Epidermal melanocyte (primary cell): ENCODE results near the gene DSC2.
"Not testable (repeated sequence)": the region's sequence is repeated elsewhere in the genome, so short reads cannot be mapped to it uniquely, and the experiment has no call there.

Source experiments
- DNase-seq: peaks from one replicate; pipeline ENCODE4 v3.0.0; 2011; ENCODE audit warnings: low spot score; ENCODE audit not compliant: insufficient read length

The DSC2 gene

DNA sequence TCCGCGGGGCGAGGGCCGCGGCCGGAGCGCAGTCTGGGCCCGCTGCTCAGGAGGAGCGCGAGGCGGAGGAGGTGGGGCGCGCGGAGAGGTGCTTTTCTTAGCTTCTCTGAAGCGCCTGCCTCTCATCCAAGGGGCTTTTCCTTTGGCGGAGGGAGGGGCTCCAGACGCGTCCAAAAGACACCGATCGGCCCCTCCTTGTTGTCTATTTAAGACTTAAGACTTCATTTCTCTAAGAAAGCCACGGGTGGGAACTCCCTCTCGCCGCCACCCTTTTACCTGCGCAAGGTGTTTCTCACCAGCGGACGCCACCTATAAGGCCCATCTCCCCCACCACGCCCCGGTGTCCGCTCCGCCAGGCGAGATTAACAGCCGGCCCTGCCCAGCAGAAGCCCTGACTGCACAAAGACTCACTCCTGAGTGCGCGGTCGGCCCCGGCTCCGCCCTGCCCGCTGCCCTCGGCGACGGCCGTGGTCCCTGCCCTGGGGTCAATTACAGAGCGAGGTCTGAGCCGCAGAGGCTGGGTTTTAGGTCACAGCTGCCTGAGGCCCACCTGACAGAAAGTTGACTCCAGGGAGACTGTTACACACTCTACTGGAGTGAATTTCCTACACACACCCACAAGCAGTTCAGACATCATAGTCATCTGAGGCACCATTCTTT lies at the start of gene DSC2:
TSS of gene DSC2 (minus strand) at position 397 of the 660 bp plus-strand sequence. CDS start 450 bp downstream, outside the sequence.
- DNase-seq: no peak

DNA sequence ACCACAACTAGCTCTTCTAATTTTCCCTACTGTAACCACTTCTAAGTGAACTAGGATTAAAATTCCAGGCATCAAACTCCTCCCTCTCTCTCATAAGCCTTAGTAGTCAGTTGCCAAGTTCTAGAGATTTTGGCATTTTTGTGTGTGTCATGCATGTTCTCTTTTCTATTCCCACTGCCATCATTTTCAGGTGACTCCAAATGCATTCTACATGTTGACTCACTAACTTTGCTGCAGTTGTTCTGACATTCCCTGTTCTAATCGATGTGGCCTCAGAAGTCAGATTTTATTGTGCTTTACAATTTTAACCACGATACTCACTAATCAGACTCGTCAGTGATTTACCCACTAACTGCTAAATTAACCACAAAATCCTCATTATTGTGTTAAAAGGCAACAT lies 47.1 kb upstream of the DSC2 start:
- no peak for DNase-seq

DNA sequence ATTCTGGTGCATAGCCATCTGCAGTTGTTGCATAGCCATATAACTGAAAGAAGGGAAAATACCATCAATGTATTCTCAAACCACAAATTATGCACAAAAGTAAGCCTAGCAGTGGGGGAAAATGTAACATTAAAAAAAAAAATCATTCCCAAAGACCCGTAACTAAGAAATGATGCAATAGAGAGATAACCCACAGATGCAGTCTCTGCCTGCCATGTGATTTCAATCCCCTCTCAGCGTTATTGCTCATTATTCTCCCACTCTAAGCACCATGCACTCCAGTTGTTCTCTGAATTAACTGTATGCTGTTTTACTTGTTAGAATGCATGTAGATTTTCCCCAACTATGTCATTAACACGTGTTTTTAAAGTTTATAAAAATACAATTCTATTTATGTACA lies 46.4 kb upstream of the DSC2 start:
- DNase-seq: no peak

DNA sequence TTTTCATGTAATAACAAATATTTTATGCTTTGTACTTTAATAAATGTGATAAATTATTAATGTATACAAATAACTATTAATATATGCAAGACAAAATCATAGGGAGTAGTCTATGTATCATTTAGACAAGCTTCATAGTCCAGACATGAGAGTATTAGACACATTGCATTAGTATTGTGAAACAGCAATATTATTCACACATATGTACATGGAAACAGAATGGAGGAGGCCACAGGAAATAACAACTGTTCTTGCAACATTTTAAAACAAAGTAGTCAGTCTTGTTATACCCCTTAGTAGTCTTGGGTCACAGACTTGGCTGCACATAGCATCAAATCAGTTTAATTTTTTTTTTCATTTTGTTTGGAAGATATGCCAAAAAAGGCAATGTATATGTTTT lies 44.6 kb upstream of the DSC2 start:
- no peak for DNase-seq

DNA sequence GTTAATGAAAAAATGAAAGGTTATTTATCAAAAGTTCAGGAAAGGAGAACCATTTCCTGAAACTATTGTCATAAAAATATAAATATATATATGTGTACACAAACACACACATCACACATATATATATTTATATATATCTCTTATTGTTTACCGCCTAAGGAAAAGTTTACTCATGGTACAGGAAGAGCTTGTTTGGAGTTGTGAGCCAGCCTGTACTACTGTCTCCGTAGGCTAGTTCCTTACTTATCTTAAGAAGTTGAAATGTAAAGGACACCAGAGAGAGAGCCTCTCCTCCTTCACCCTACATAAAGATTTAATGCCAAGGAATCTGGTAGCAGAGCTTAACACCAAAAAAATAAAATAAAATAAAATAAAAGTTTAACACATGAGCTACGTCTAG lies 40.8 kb upstream of the DSC2 start:
- DNase-seq: no peak

DNA sequence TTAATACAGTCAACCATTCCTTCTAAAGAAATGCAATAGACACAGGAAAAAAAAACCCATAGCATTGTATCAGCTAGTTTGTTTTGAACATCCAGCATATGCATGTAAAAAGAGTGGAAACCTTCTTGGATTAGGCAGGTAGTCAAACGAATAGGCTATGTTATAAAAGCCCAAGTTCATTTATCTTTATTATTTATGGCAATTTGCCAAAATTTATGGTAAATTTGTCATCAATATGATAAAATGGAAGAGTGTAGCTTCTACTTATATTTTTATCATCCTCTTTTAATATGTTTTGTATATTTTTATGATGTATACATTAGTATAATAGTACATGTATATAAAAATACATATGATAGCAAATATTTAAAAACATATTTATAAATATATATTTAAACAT lies 36.5 kb upstream of the DSC2 start:
- no peak for DNase-seq

DNA sequence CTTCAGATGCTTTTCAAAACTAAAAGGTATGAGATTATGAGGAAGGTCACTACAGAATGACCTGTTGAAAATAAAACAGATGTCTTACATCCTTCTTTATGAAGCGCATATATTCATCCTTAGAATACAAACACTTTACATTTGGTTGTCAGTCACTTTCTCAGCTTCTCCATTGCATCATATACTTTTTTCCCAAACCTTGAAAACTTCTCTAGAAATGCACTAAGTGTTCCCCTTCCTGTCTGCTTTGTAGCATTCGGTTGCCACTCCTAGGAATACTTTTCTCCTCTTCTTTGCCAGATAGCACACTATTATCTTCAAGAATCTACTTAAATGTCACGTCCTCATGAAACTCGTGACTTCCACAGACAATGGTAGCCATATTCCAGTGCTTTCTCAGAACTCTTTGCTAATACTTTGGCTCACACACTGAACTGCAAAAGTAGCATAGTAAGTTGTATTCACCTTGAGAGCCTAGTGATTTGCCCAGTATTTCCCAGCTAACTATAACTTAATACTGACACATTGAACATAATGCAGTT lies 32.8 kb upstream of the DSC2 start:
- DNase-seq: no peak

DNA sequence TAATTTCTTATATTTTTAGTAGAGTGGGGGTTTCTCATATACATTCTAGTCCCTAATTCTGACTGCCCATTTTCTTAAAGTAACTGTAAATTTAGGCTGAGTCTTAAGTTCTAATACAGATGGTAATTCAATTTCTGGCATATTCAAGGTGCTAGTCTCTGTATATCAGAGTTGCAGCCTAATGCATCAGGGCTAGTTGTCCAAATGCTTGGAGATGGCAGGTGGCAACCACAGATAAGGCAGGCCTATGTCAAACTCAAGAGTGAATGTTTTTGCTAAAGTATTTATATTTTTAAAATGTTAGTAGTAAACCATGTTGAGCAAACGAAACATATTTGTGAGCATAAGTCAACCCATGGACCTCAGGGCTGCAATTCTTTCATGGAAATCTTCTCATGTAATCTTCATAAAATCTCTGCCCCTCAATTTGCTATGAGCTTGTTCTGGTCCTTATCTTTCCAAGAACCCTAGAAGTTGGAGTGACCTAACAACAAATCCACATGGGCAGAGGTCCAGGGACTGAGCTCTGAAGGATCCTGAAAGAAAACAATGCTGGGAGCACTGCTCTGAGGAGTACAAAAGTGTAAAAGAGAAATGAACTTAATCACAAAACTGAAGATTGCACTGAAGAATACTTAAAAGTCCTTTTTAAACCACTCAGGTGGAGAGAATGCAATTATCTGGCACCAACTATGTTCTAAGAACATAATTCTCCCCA lies 27.3 kb upstream of the DSC2 start:
- no peak for DNase-seq

DNA sequence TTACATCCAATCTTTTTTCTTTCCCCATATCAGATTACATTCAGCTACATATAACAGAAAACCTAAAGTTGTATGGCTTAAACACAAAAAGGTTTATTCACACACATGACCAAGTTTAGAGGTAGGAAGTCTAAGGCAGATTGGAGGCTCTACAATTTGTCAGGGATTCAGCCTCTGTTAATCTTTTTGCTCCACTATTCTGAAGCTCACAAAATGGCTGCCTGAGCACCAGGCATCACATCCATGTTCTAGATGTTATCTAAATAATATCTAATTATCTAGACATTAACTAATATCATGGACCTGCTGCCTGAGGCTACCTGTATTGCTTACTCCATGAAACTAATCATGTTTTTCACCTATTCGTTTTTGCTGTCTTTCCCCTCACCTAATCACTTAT lies 23.7 kb upstream of the DSC2 start:
- no peak for DNase-seq

DNA sequence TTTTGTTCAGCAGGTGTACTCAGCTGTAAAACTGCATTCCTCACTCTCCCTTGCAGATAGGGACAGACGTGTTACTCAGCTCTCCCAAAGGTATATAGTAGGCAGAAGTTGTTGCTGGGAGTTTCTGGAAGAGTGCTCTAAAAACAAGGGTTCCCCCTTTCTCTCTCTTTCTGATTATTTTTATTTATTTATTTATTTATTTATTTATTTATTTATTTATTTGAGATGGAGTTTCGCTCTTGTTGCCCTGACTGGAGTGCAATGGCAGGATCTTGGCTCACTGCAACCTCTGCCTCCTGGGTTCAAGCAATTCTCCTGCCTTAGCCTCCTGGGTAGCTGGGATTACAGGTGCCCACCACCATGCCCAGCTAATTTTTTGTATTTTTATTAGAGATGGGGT lies 20.9 kb upstream of the DSC2 start:
- DNase-seq: not testable (repeated sequence)

DNA sequence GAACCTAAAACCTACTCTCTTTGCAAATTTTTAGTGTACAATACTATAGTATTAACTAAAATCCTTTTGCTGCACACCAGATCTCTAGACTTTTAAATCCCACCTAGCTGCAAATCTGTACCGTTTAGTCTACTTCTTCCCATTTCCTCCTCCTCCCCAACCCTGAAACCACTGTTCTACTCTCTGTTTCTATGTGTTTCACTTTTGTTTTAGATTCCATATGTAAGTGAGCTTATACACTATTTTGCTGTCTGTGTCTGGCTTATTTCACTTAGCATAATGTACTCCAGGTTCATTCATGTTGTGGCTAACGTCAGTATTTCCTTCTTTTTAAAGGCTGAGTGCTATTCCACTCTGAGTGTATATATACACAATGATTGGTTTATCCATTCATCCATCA lies 18.4 kb upstream of the DSC2 start:
- no peak for DNase-seq

DNA sequence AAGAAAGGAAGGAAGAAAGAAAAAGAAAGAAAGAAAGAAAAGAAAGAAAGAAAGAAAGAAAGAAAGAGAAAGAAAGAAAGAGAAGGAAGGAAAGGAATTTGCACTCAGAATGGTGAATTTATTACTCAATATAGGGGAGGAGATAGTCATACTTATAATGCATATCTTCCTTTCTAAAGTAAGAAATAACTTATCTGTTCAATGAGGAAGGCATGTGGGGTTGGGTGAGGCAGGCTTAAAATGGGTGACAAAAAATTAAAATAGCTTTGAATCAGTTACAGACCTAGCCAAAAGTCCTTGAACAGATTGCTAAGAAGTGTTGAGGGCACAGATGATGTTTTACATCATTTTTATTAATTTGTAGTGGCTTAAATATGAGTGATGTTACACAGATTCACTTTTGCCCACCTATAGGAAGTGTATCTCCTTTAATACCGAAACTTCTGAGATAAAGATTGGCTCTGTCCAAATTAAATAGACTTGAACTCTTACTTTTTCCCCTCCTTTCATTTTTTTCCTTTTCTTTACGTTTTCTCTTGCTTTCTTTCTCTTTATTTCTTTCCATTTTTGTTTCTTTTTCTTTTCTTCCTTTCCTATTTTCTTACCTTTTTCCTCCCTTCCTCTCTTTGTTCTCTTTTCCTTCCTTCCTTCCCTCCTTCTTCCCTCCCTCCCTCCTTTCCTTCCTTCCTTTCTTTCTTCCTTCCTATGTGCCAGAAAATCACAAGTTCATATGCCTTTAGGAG lies 14.8 kb upstream of the DSC2 start:
- no peak for DNase-seq

DNA sequence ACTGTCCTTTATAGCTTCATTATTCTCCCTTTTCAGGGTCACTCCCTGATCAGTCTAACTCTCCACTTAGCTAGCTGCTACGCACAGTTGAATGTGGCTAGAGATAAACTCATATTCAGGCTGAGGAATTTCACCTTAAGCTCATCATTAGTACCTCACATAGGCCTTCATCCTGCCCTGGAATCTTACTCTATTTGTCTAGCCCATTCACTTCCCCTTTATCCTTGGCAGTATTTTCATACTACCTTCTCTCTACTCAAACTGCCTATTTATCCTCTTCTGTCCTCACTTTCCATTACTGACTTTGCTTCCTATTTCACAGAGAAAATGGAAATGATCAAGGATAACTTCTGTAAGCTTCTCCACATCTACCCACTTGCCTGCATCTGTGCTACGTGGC lies 10.6 kb upstream of the DSC2 start:
- no peak for DNase-seq

DNA sequence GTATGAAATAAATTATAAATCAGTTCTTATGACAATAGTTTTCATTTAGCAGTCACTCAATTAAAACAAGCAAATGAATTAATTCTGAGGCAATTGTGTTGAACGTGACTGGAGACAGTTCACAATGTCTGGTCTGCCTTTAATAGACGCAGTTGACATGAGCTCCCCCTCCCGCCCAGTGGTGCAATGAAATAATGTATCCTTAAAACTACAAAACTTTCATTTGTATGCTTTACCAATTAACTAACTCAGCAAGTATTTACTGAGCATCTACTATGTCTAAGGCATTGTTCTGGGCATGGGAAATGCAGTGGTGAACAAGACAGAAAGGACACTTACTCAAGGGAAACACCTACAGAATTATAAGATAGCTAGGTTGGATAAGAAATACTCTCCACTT lies 3.5 kb upstream of the DSC2 start:
- no peak for DNase-seq

DNA sequence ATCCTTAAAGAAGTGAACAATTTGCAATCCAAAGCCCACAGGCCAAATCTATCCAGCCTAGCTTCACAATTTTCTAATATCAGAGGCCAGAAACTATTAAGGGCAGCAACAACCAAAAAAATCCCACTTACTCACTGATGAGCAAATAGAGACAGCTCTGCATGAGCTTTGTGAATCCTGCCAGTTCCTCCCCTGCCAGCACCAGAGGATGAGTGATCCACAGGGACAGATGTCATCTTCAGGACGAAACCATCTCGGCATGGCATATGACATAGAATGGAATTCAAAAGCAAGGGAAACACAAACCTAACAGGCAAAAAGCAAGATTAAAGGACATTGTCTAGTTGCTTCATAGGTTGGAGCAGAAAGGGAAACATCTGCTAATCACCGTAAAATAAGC lies 2.2 kb upstream of the DSC2 start:
- no peak for DNase-seq

DNA sequence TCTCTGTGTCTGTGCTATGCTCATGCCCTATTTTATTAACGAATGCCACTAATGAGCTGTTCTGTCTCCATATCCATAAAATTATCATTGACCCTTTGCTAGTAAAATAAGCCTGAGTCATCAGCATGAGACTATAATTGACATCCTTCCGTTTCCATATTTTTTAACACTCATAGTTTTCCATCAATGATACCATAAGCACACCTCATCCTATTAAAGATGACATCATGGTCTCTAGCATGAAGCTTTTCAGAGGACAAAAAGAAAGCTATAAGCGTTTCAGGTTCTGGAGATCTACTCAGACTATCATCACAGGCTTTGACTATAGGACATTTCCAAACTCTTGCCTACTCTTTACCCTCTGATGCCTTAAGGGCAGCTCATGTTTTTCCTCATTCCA lies 1.2 kb upstream of the DSC2 start:
- no peak for DNase-seq

DNA sequence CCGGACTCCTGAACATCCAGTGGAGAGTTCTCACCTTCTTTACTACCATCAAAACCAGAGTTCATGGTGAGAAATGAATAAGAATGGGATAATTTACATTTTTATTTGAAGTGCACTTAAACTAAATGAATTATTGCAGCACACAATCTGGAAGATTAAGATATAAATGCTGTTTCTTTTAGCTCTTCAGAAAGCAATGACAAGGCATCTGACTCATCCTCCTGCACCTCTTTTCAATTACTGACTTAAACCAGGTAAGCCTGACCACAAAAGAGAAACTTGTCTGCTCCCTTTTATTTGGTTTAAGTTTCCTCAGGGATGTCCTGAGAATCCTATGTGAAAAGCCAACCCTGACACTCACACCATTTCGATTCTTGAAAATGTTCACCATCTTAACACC lies 720 bp upstream of the DSC2 start:
- no peak for DNase-seq

DNA sequence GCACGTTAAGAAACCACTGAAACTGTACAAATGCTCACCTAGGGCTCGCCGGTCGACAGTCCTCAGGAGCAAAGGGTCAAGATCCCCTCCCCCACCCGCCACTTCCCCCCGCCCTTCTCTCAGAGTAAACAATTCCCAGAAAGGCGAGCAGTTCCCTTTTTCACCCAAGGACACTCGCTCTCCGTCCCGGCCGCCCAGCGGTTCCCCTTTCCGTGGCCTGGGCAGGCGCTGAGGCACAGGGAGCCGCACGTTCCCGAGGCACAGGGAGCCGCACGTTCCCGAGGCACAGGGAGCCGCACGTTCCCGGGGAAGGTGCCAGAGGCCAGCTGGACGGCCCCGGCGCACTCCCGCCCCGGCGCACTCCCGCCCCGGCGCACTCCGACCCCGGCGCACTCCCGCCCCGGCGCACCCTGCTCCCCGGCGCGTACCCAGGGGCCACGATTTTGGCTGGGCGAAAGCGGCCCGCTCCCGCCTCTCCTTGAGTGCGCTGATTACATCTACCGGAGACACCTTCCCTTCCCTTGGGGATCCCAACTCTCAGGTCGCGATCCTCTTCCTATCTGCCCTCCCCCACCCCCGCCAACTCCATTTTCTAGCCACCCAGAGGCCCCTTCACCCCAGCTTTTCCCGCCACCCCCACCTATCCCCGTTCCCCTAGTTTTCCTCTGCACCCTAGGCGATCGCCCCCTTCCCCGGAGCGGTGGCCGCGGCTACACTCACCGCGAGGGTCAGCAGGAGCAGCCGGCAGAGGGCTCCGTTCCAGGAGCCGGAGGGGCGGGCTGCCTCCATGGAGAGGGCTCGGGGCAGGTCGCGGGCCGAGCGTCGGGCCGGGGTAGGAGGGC lies 817 bp downstream of the DSC2 start:
- DNase-seq: no peak

DNA sequence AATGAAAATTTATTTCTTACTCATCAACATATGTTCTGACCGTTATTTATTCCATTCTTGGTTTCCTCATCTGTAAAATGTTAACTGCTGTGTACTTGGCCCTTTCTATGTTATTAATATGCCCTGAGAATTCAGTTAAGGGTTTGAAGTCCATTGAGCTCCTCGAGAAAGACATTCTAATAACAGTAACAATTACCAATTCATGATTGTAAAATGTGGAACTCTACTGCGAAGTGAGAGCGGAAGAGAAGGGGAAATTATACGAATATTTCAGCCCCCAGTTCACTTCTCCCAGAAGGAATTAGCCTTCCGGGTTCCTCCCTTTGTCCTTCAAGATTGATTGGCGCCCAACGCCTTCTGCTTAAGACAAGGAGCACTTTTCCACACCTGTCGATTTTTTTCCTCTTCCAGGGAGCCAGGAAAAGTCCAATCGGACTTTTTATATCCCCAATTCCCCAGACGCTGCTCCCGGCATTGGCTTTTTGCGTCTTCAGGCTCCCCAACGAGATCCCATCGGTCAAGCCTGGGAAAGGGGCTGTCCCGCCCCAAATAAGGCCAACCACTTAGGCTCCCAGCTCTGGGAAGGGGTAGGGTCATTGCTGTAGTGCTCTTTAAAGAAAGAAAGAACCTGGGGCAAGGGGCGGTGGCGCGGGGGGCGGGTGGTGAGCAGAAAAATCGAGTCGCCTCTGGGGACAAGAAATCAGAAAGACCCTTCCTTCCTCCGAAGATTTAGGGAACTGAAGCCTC lies 1.6 kb downstream of the DSC2 start:
- no peak for DNase-seq

DNA sequence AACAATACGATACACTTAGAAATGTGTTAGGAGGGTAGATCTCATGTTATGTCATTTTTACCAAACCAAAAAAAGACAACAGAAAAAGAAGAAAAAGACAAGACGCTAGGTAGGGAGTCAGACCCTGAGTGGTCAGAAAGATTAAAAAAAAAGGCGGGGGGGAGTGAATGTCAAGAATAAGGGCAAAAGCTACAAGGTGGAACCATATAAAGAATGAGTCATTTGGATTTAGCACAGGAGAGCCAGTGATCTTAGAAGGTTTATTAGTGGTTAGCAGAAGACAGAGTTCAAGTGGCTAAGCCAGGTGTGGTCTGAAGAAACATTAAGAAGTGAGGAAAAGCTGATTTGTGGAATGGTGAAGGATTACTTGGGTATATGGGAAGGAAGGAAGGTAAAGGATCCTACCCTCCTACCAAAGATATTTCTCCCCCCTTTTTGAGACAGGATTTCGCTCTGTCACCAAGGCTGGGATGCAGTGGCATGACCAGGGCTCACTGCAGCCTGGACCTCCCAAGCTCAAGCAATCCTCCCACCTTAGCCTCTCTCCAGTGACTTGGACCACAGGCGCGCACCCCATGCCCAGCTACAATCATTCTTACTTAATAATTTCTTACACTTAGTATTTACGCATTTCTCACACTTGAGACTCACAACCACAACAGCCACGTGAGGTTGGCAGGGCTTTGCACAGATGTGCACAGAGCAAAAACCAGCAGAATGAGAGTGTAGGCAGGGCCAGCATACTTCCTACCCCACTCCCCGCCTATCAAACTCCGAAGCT lies 2.6 kb downstream of the DSC2 start:
- no peak for DNase-seq
